ENCODE results near the gene NEIL1.

- TF ChIP-seq CTCF (IDR thresholded peaks at IDR 0.05; ENCODE audit: low read depth, low read length) (no peak), POLR2A (IDR thresholded peaks at IDR 0.05; ENCODE audit: extremely low read depth, insufficient read length) (no peak)
These were observed 25.1 kb upstream of the NEIL1 start for GRCh38 chr15:75321711-75322110.

All from NB4 (cell line).